HUES64 (cell line): ENCODE measurements around the gene LHFPL3.
"Not testable (repeated sequence)": the region's sequence is repeated elsewhere in the genome, so short reads cannot be mapped to it uniquely, and the experiment has no call there.

Experiments used
- H3K27ac ChIP-seq: 2 replicates; pipeline ENCODE4 v1.7.0; 2013; ENCODE audit warnings: low read depth, low read length, inconsistent platforms
- H3K27me3 ChIP-seq: 2 replicates; pipeline ENCODE4 v1.6.1; 2013; ENCODE audit warnings: mild to moderate bottlenecking, low read length; ENCODE audit not compliant: insufficient read depth
- H3K36me3 ChIP-seq: 2 replicates; pipeline ENCODE4 v1.6.1; 2013; ENCODE audit warnings: mild to moderate bottlenecking, low read length; ENCODE audit not compliant: insufficient read depth
- H3K4me1 ChIP-seq: 2 replicates; pipeline ENCODE4 v1.6.1; 2013; ENCODE audit warnings: mild to moderate bottlenecking, low read length, moderate library complexity; ENCODE audit not compliant: insufficient read depth
- H3K4me3 ChIP-seq: 2 replicates; pipeline ENCODE4 v1.5.1; 2013; ENCODE audit warnings: mild to moderate bottlenecking, low read length, moderate library complexity
- H3K9ac ChIP-seq: 2 replicates; pipeline ENCODE4 v1.6.1; 2013; ENCODE audit warnings: mild to moderate bottlenecking, low read depth, low read length
- H3K9me3 ChIP-seq: 2 replicates; pipeline ENCODE4 v1.6.1; 2013; ENCODE audit warnings: low read depth, low read length; ENCODE audit not compliant: insufficient read depth
- WGBS: fragments of 150-250, 120-280 bp; methylation state at CpG from one replicate; pipeline ENCODE4 v1.1.7; 2013; ENCODE audit warnings: missing lambda C conversion rate; 5-methylcytosine and 5-hydroxymethylcytosine counted together

The LHFPL3 gene

DNA sequence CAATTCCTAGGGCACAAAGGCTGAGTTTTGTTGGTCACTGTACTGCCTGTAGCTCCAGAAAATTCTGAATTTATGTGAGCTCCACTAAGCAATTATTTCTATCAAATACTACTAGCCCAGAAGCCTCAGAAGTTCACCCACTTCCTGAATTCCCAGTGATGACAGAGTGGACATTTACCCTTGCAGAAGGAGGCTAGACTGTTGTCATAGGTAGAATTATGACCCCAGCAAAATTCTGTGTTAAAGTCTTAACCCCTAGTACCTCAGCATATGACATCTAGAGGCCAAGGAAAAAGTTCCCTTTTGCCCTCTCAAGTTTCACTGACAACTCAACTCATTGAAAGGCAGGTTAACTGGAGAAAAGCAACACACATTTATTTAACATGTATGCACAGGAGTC is 606.9 kb downstream of the LHFPL3 start:
- Histone ChIP-seq H3K4me1 (peaks cover 6% of the 10 kb centered on the region; the same call in 1 of the 2 replicates), H3K36me3 (no peaks in the 10 kb centered on the region), H3K27me3 (no peaks in the 10 kb centered on the region), H3K27ac (no peak overlapping the region), H3K4me3 (no peak overlapping the region), H3K9ac (no peak overlapping the region), H3K9me3 (no peaks in the 10 kb centered on the region)

DNA sequence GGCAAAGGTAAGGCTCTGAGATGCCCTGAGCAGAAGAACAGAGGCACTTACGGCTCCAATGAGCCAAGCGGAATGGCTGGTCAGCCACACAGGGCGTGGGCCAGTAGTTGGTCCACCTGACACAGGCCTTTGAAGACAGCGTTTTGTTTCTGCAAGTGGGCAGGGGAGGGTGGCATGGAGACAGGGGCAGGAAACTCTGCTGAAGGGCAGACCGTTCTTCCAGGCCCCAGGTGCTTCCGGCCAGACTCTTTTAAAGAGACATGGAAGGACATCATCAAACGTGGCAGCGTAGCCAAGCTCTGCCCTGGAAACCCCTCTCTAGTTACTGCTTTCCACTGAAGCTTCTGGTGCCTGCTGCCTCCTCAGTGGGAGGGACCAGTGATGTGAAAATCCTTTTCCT is 608.1 kb downstream of the LHFPL3 start:
- Histone ChIP-seq H3K4me1 (no peaks in the 10 kb centered on the region), H3K9me3 (no peaks in the 10 kb centered on the region), H3K36me3 (no peaks in the 10 kb centered on the region), H3K27ac (no peak overlapping the region), H3K4me3 (no peak overlapping the region), H3K27me3 (no peaks in the 10 kb centered on the region), H3K9ac (no peak overlapping the region)
- 93% methylated on average over 8 of the region's 8 CpGs for WGBS

DNA sequence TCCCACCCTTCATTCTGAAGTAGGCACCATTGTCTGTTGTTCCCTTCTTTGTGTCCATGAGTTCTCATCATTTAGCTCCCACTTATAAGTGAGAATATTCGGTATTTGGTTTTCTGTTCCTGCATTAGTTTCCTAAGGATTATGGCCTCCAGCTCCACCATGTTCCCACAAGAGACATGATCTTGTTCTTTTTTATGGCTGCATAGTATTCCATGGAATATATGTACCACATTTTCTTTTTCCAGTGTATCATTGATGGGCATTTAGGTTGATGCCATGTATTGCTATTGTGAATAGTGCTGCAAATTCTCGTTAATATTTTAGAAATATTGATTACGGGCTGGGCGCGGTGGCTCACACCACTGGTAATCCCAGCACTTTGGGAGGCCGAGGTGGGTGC is 609.1 kb downstream of the LHFPL3 start:
- not testable (repeated sequence) for H3K9ac ChIP-seq, H3K4me3 ChIP-seq, H3K9me3 ChIP-seq, H3K36me3 ChIP-seq, H3K4me1 ChIP-seq, H3K27me3 ChIP-seq, H3K27ac ChIP-seq
- WGBS, result 97% methylated on average over 6 of the region's 6 CpGs

DNA sequence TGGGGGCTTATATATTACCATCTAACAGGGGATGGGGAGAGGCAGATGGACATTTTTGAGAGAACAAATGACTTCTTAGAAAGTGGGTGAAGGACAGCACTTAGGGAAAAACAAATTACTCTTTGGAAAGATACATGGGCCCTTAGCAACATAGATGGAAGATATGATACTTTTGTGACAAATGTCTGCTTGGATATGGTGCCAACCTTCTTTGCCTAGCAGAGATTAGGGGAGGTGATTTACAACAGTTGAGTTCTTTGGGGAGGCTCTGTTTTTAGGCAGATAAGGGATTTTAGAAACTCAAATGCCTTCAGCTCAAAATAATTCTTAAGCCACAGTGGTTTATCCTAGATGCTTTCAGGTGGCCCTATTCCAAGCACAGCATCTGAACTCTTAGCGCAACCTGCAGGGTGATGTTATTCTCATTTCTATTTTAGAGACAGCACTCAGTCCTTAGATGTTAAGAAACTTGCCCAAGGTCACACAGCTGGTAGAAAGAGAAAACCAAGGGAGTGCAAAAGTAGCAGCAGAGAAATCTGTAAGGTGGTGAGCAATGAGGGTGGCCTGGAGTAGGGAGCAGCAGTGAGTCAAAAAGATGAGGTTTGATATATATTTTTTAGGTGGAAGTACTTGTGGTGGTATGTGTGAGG is 610.5 kb downstream of the LHFPL3 start:
- Histone ChIP-seq H3K27ac (no peak overlapping the region), H3K4me3 (no peak overlapping the region), H3K9ac (no peak overlapping the region), H3K36me3 (no peaks in the 10 kb centered on the region), H3K27me3 (no peaks in the 10 kb centered on the region), H3K9me3 (no peaks in the 10 kb centered on the region), H3K4me1 (peaks cover 4% of the 10 kb centered on the region; the same call in 1 of the 2 replicates)
- 94% methylated on average over 1 of the region's 1 CpG for WGBS

DNA sequence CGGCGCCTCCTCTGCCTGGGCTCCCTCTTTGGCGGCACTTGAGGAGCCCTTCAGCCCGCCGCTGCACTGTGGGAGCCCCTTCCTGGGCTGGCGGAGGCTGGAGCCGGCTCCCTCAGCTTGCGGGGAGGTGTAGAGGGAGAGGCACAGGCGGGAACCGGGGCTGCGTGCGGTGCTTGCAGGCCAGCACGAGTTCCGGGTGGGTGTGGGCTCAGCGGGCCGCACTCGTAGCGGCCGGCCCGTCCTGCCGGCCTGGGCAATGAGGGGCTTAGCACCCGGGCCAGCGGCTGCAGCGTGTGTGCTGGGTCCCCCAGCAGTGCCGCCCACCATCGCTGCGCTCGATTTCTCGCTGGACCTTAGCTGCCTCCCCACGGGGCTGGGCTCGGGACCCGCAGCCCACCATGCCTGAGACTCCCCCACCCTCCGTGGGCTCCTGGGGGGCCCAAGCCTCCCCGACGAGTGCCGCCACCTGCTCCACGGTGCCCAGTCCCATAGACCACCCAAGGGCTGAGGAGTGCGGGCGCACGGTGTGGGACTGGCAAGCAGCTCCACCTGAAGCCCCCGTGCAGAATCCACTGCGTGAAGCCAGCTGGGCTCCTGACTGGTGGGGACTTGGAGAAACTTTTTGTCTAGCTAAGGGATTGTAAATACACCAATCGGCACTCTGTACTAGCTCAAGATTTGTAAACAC is 611.8 kb downstream of the LHFPL3 start:
- no peak overlapping the region for H3K9ac ChIP-seq
- no peaks in the 10 kb centered on the region for H3K9me3 ChIP-seq
- no peak overlapping the region for H3K4me3 ChIP-seq
- H3K36me3 ChIP-seq, result no peaks in the 10 kb centered on the region
- 92% methylated on average over 43 of the region's 43 CpGs for WGBS
- no peaks in the 10 kb centered on the region for H3K27me3 ChIP-seq
- no peak overlapping the region for H3K27ac ChIP-seq
- H3K4me1 ChIP-seq, result peaks cover 10% of the 10 kb centered on the region; the same call in 1 of the 2 replicates

DNA sequence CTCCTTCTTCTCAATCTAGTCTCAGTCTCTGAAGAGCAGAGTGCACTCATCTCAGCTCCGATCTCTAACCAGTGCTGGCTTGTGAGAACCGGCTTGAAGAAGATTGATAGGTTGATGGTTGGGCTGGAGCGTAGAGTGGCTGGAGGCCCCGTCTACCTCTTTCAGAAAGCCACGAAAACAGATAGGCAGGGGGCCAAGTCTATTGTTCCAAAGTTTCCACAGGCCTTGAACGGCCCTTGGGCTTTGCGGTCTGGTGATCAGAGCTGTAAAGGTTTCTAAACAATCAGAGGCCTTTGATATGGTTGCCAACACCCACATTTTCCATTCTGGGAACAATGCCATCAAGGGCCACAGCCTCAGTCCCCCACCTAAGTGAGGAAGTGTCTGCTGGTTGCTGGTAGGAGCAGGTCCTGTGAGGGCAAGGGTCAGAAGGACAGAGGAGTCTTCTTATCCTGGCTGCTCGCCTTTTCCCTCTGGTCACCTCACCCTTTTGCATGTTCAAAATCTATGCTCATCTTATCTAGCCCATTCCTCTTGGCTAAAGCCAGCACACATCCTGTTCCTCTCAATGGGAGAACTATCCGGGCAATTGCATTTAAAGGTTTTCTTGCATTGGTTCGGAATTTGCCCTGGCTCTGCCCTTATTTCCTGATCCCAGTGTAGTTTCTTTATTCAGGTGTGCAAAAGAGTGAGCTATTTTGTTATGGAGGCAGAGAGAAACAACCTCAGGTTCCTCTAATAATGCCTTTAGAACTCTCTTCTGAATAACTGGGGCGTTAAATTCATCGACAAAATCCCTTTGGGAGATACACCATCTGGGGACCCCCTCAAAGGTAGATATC is 615.3 kb downstream of the LHFPL3 start:
- Histone ChIP-seq H3K9ac (0 out of 2 replicates have a peak overlapping the region, but pooled peaks have one; percentile 12), H3K36me3 (no peaks in the 10 kb centered on the region), H3K4me1 (peaks cover 14% of the 10 kb centered on the region; the same call in 1 of the 2 replicates), H3K4me3 (no peak overlapping the region), H3K27me3 (no peaks in the 10 kb centered on the region), H3K27ac (peak overlapping the region; percentile 57; the same call in 1 of the 2 replicates), H3K9me3 (no peaks in the 10 kb centered on the region)
- WGBS, result 75% methylated on average over 12 of the region's 12 CpGs

DNA sequence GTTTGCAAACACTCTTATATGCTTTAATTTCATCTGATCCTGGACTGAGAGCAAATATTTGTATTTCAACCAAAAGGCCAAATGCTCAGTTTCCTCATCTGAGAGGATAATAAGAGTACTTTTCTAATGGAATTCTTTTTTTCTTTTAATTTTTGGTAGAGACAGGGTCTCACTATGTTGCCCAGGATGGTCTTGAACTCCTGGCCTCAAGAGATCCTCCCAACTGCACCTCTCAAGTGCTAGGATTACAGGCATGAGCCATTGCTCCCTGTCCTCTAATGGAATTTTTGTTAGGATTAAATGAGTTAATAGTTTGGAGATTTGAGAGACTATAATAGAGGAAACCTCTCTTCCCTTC is 617.2 kb downstream of the LHFPL3 start:
- Histone ChIP-seq H3K27me3 (no peaks in the 10 kb centered on the region), H3K4me3 (no peak overlapping the region), H3K27ac (peak overlapping the region; percentile 51), H3K4me1 (peaks cover 14% of the 10 kb centered on the region; the same call in 1 of the 2 replicates), H3K9me3 (no peaks in the 10 kb centered on the region), H3K36me3 (no peaks in the 10 kb centered on the region), H3K9ac (peak overlapping the region; percentile 28; the same call in 1 of the 2 replicates)

DNA sequence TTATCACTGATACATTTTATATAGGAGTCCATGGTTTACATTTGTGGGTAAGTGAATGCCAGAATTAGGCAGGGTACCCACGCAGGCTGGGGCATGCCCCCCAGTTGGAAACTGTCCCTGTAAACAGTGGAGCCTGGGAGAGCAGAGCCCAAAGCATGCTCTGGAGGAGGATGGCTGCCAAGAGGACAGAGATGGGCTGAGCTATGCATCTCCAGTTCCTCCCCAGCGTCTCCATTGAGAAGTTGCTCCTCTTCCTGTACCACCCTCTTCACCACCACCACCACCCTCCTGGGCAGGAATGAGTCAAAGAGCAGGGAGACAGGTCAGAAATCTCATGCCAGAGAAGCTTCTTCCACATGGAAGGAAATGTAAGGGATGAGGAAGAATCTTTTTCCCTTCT is 617.9 kb downstream of the LHFPL3 start:
- WGBS, result 86% methylated on average over 2 of the region's 2 CpGs
- no peaks in the 10 kb centered on the region for H3K27me3 ChIP-seq
- H3K4me1 ChIP-seq, result peaks cover 14% of the 10 kb centered on the region; the same call in 1 of the 2 replicates
- no peaks in the 10 kb centered on the region for H3K36me3 ChIP-seq
- no peak overlapping the region for H3K27ac ChIP-seq
- no peak overlapping the region for H3K4me3 ChIP-seq
- no peak overlapping the region for H3K9ac ChIP-seq
- H3K9me3 ChIP-seq, result no peaks in the 10 kb centered on the region

DNA sequence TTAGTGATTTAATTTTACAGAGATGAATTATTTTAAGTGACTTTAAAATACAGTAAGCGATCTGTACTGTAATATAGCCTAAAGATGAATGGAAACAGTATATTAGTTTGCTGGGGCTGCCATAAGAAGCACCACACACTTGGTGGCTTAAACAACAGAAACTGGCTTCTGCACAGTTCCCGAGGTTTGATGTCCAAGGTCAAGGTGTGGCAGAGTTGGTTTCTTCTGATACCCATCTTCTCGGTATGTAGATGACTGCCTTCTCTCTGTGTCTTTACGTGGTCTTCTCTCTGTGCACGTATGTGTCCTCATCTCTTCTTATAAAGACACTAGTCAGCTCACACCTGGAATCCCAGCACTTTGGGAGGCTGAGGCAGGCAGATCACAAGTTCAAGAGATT is 621.6 kb downstream of the LHFPL3 start:
- peaks cover 4% of the 10 kb centered on the region; the same call in 1 of the 2 replicates for H3K4me1 ChIP-seq
- no peaks in the 10 kb centered on the region for H3K27me3 ChIP-seq
- no peaks in the 10 kb centered on the region for H3K9me3 ChIP-seq
- no peaks in the 10 kb centered on the region for H3K36me3 ChIP-seq
- H3K4me3 ChIP-seq, result no peak overlapping the region
- H3K27ac ChIP-seq, result no peak overlapping the region
- WGBS, result 98% methylated on average over 5 of the region's 5 CpGs
- H3K9ac ChIP-seq, result no peak overlapping the region

DNA sequence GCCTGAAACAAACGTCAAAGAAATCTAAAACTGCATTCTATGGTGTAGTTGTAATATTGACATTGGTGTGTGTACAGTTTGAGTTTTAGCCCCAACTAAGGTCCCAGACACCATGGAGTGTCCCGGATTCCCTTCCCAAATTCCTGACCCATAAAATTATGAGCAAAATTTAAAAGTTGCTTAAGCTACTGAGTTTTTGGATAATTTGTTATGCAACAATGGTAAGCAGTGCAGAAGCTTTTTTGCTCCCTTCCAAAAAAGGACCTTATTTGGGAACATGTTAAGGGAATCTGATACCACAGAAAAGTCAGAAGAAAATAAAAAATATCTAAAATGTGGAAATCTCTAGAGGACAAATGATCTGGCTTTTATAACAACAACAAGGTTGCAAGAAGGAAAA is 622.4 kb downstream of the LHFPL3 start:
- Histone ChIP-seq H3K4me1 (no peaks in the 10 kb centered on the region), H3K36me3 (no peaks in the 10 kb centered on the region), H3K27ac (no peak overlapping the region), H3K27me3 (no peaks in the 10 kb centered on the region), H3K4me3 (no peak overlapping the region), H3K9ac (no peak overlapping the region), H3K9me3 (no peaks in the 10 kb centered on the region)
- 88% methylated on average over 1 of the region's 2 CpGs for WGBS

DNA sequence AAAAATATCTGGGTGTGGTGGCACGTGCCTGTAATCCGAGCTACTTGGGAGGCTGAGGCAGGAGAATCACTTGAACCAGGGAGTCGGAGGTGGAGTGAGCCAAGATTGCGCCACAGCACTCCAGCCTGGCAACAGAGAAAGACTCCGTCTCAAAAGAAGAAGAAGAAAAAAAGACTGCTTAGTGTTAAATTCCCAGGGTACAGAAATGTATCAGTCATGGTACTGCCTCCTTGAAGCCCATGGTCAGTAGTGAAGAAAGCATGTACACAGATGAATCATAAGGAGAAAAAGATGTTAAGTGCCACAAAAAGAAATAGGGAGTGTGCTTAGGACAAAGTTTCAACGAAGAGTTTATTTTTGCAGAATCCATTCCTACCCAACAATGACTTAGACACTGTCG is 623.1 kb downstream of the LHFPL3 start:
- Histone ChIP-seq H3K9ac (no peak overlapping the region), H3K4me3 (no peak overlapping the region), H3K36me3 (no peaks in the 10 kb centered on the region), H3K9me3 (no peaks in the 10 kb centered on the region), H3K27ac (no peak overlapping the region), H3K27me3 (no peaks in the 10 kb centered on the region), H3K4me1 (no peaks in the 10 kb centered on the region)
- WGBS, result 89% methylated on average over 7 of the region's 7 CpGs
